SK-N-MC (cell line): ENCODE measurements around the gene S100P.
"Not testable (repeated sequence)": the region's sequence is repeated elsewhere in the genome, so short reads cannot be mapped to it uniquely, and the experiment has no call there.

ENCODE experiments used
- DNase-seq: peaks from one replicate; pipeline ENCODE4 v3.0.0-alpha.2; 2011; ENCODE audit warnings: low read depth, low spot score
- H3K27ac ChIP-seq: fragments of 200-600 bp; sonication (generic); 2 replicates; pipeline ENCODE4 v1.5.1; 2016; ENCODE audit warnings: mixed run types
- H3K36me3 ChIP-seq: fragments of 200-600 bp; sonication (generic); 2 replicates; pipeline ENCODE4 v1.6.1; 2017; ENCODE audit warnings: antibody characterized with exemption, low read length, mixed read lengths; ENCODE audit not compliant: insufficient read depth
- H3K4me3 ChIP-seq: fragments of 200-600 bp; sonication (generic); 2 replicates; pipeline ENCODE4 v1.5.1; 2016
- H3K9ac ChIP-seq: fragments of 200-600 bp; sonication (generic); 2 replicates; pipeline ENCODE4 v1.8.0; 2017; ENCODE audit warnings: mixed run types, mixed read lengths; ENCODE audit not compliant: insufficient read length
- H3K9me3 ChIP-seq: fragments of 200-600 bp; sonication (generic); 2 replicates; pipeline ENCODE4 v1.6.1; 2017; ENCODE audit warnings: low read depth, mild to moderate bottlenecking, antibody characterized with exemption, low read length, moderate library complexity, mixed read lengths
- EZH2 ChIP-seq: fragments of 200-600 bp; sonication (generic); IDR thresholded peaks from one replicate; pipeline ENCODE4 v1.6.1; 2017; ENCODE audit warnings: antibody characterized with exemption
- FOXP2 ChIP-seq: optimal IDR thresholded peaks from 2 replicates; pipeline ENCODE3; 2011; ENCODE audit warnings: mild to moderate bottlenecking, moderate library complexity; ENCODE audit not compliant: insufficient read depth; ENCODE audit errors: extremely low read length, control extremely low read depth
- POLR2AphosphoS5 ChIP-seq: IDR thresholded peaks from 2 replicates; pipeline ENCODE4 v1.6.1; 2012; ENCODE audit warnings: mild to moderate bottlenecking, low read depth, low read length, borderline replicate concordance

The S100P gene

DNA sequence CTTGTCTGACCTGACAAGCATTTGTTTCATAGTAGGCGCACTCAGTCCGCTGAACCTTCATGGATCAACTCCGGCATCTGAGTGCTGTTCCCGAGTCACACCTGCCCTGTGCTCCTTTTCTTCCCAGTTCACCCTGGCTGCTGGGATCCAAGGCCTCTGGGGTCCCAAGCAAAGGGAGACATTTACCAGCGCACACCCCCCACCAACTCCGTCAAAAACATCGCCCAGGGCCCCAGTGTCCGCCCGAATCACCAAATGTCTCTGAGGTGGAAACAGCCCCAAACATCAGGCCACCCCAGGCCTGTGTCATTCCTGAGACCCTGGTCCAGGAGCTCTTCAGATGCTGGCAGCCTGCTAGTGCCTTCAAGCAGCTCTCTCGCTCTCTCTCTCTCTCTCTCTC lies 27.4 kb downstream of the S100P start:
- H3K9ac ChIP-seq: no peak overlapping the region
- TF ChIP-seq EZH2 (no peak), FOXP2 (no peak), POLR2AphosphoS5 (no peak)
- no peaks in the 10 kb centered on the region for H3K9me3 ChIP-seq
- H3K4me3 ChIP-seq: no peak overlapping the region
- DNase-seq: no peak
- H3K36me3 ChIP-seq: no peaks in the 10 kb centered on the region
- H3K27ac ChIP-seq: no peak overlapping the region

- DNase-seq: no peak
- no peaks in the 10 kb centered on the region for H3K36me3 ChIP-seq
- TF ChIP-seq POLR2AphosphoS5 (no peak), EZH2 (no peak), FOXP2 (no peak)
- no peak overlapping the region for H3K4me3 ChIP-seq
- H3K9me3 ChIP-seq: no peaks in the 10 kb centered on the region
- H3K9ac ChIP-seq: no peak overlapping the region
- no peak overlapping the region for H3K27ac ChIP-seq
Measured at GRCh38 chr4:6722891-6723290, 29.2 kb downstream of the S100P start.

GRCh38 chr4:6723851-6724250 lies 30.2 kb downstream of the S100P start:
- Histone ChIP-seq H3K36me3 (no peaks in the 10 kb centered on the region), H3K9me3 (no peaks in the 10 kb centered on the region), H3K9ac (no peak overlapping the region), H3K4me3 (no peak overlapping the region), H3K27ac (no peak overlapping the region)
- no peak for DNase-seq
- no peak for TF ChIP-seq POLR2AphosphoS5
- TF ChIP-seq EZH2: no peak
- no peak for TF ChIP-seq FOXP2

DNA sequence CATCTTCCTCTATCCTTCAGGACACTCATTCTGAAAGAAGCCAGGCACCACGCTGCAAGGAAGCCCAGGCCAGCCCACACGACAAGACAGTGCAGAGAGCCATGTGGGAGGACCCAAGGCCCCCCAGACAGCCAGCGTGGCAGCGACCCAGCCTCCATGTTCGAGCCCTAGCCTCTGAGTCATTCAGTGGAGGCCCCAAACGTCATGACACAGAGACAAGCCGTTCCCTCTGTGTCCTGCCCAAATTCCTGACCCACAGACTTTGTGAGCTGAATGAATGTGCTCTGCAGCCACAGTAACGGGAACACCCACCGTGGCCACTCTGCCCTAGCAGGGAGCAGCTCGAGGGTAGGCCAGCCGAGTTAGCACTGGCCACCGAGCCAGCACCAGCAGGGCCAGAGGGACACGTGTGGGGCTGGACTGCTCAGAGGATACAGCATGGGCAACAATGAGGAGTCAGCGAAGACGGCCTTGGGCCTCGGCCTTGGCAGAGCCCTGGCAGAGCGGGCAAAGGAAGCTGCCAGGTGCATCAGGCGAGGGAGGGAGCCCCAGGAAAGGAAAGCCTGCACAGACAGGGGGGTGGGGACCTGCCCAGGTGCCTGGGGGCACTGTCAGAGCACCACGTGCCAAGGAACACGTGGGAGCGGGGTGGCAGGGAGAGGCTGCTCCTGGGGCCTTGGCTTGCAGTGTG lies 30.9 kb downstream of the S100P start:
- no peak for DNase-seq
- no peak for TF ChIP-seq FOXP2
- no peak for TF ChIP-seq POLR2AphosphoS5
- no peak for TF ChIP-seq EZH2
- Histone ChIP-seq H3K9me3 (no peaks in the 10 kb centered on the region), H3K4me3 (no peak overlapping the region), H3K9ac (no peak overlapping the region), H3K36me3 (no peaks in the 10 kb centered on the region), H3K27ac (no peak overlapping the region)

- not testable (repeated sequence) for H3K27ac ChIP-seq, H3K9me3 ChIP-seq, H3K36me3 ChIP-seq, H3K9ac ChIP-seq, DNase-seq, H3K4me3 ChIP-seq
Measured at GRCh38 chr4:6725427-6725961, 31.8 kb downstream of the S100P start.

GRCh38 chr4:6727081-6727942 lies 33.6 kb downstream of the S100P start:
- H3K4me3 ChIP-seq: no peak overlapping the region

GRCh38 chr4:6727943-6728250 lies 34.2 kb downstream of the S100P start:
- Histone ChIP-seq H3K27ac (no peak overlapping the region), H3K4me3 (no peak overlapping the region), H3K9ac (no peak overlapping the region), H3K36me3 (no peaks in the 10 kb centered on the region), H3K9me3 (no peaks in the 10 kb centered on the region)
- TF ChIP-seq POLR2AphosphoS5 (no peak), EZH2 (no peak), FOXP2 (no peak)
- no peak for DNase-seq

More at GRCh38 chr4:6727081-6727942, 33.6 kb downstream of the S100P start:
- no peak overlapping the region for H3K9ac ChIP-seq
- H3K36me3 ChIP-seq: no peaks in the 10 kb centered on the region
- DNase-seq: no peak
- H3K27ac ChIP-seq: no peak overlapping the region
- TF ChIP-seq EZH2 (no peak), POLR2AphosphoS5 (no peak), FOXP2 (no peak)
- no peaks in the 10 kb centered on the region for H3K9me3 ChIP-seq

DNA sequence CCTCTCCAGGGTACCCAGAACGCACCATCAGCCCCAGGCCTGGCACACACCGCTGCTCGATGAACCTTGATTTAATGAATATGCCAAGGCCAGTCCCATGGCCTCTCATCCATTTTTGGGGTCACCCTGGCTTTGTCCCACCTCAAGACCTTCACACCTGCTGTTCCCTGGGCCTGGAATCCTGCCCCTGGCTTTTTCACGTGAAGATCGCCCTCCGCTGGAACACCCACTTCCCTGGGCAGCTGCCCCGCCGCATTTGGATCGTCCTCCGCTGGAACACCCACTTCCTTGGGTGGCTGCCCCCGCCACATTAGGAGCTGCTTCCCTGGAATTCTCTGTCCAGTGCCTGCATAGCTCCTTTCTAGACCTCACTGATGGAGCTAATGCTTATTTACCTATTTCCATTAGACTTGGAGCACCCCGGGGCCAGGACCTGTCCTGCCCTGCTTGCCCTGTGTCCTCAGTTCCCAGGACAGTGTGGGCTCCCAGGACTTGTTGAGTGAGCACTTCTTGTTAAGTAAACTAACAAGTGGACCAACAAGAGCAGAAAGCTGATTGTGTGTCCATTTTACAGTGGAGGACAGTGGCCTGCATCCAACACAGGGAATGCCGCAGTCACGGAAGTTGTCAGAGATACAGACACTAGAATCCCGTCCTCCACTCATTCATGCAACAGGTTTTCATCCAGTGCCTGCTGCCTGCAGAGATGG lies 34.8 kb downstream of the S100P start:
- TF ChIP-seq POLR2AphosphoS5 (no peak), FOXP2 (no peak), EZH2 (no peak)
- no peaks in the 10 kb centered on the region for H3K36me3 ChIP-seq
- H3K27ac ChIP-seq: no peak overlapping the region
- no peak for DNase-seq
- H3K9me3 ChIP-seq: no peaks in the 10 kb centered on the region
- no peak overlapping the region for H3K4me3 ChIP-seq
- no peak overlapping the region for H3K9ac ChIP-seq

GRCh38 chr4:6730603-6731317 lies 37.1 kb downstream of the S100P start:
- DNase-seq: no peak
- Histone ChIP-seq H3K4me3 (no peak overlapping the region), H3K27ac (no peak overlapping the region), H3K9me3 (no peaks in the 10 kb centered on the region), H3K36me3 (no peaks in the 10 kb centered on the region), H3K9ac (no peak overlapping the region)
- TF ChIP-seq FOXP2 (no peak), POLR2AphosphoS5 (no peak), EZH2 (no peak)
